HCT116 (cell line): ENCODE measurements around the gene MRPS23. TPM values are rescaled to one million over a fixed set of nuclear protein-coding genes. Genes with fewer than 3 reads are reported as not detected.

Source experiments
- ATAC-seq: fragments of 200-7000 bp; cut with Tn5 transposase; 2 replicates; pipeline ENCODE4 v1.9.1; 2020; ENCODE audit warnings: mild to moderate bottlenecking, moderate library complexity
- BruUV-seq: library from RNA; stranded (reverse); fragments of 400-500 nt; replicated peaks from 2 replicates; lab custom pipeline; 2021; lab: Mats Ljungman, UMichigan
- CTCF ChIA-PET: fragments of 300-600 bp; sonication (Branson Sonifier 250); formaldehyde crosslinking; loops from one replicate; lab custom pipeline; 2021; ENCODE audit warnings: antibody characterized with exemption; lab: Charles Lee
- POLR2A ChIA-PET: fragments of 300-600, 350-600 bp; sonication (Branson Sonifier 250); formaldehyde crosslinking; loops from one replicate; lab custom pipeline; 2021; ENCODE audit warnings: antibody characterized with exemption; lab: Charles Lee
- RAD21 ChIA-PET, 2 experiments: fragments of 300-600 bp; sonication (Branson Sonifier 250); formaldehyde crosslinking; loops; one replicate each; lab custom pipeline; 2023; ENCODE audit warnings: low total read pairs in 2 of 2; ENCODE audit not compliant: uncharacterized antibody in 2 of 2, unreplicated experiment in 2 of 2, low non-redundant PET in 1 of 2; lab: Charles Lee
- DNase-seq: peaks from one replicate; pipeline ENCODE4 v3.0.0-alpha.2; 2010; ENCODE audit warnings: low read depth, low spot score
- H2AFZ ChIP-seq: fragments of 200-600 bp; shearing (Covaris generic), sonication (generic); 2 replicates; pipeline ENCODE4 v1.6.1; 2017; ENCODE audit warnings: low read depth, mixed run types, mixed read lengths, antibody characterized with exemption, low read length; ENCODE audit not compliant: poor library complexity, severe bottlenecking
- H3K27ac ChIP-seq: 2 replicates; pipeline ENCODE4 v1.5.1; 2012; ENCODE audit warnings: low read depth, low read length
- H3K27me3 ChIP-seq: fragments of 200-600 bp; sonication (generic); 2 replicates; pipeline ENCODE4 v1.6.1; 2016; ENCODE audit warnings: mixed run types, low read length, mixed read lengths; ENCODE audit not compliant: insufficient read depth
- H3K36me3 ChIP-seq, 2 experiments: fragments of 200-500 bp in 1 of 2; fragments of 200-600 bp in 1 of 2; sonication (Bioruptor generic) in 1 of 2; sonication (generic) in 1 of 2; 2 replicates each; pipeline versions ENCODE4 v1.5.1 to v1.6.1; 2014 to 2016; ENCODE audit warnings: low read length in 2 of 2, inconsistent platforms in 1 of 2, mixed read lengths in 1 of 2, mixed run types in 1 of 2; ENCODE audit not compliant: insufficient read depth in 2 of 2, control insufficient read depth in 1 of 2
- H3K4me1 ChIP-seq, 2 experiments: fragments of 200-600 bp in 1 of 2; sonication (generic) in 1 of 2; 2 replicates each; pipeline versions ENCODE4 v1.5.1 to v1.6.1; 2012 to 2017; ENCODE audit warnings: low read length in 2 of 2, inconsistent platforms in 1 of 2, mild to moderate bottlenecking in 1 of 2, mixed read lengths in 1 of 2, mixed run types in 1 of 2, moderate library complexity in 1 of 2; ENCODE audit not compliant: insufficient read depth in 2 of 2, control insufficient read depth in 1 of 2
- H3K4me2 ChIP-seq: fragments of 200-600 bp; sonication (generic); 2 replicates; pipeline ENCODE4 v1.6.1; 2017; ENCODE audit warnings: mixed run types, low read length, mixed read lengths
- H3K4me3 ChIP-seq, 2 experiments: fragments of 200-600 bp in 1 of 2; sonication (generic) in 1 of 2; replicated peaks in 1 of 2; 2 replicates each; pipeline ENCODE4 v1.5.1; 2011 to 2016; ENCODE audit warnings: low read length in 2 of 2, control low read depth in 1 of 2, low read depth in 1 of 2, mild to moderate bottlenecking in 1 of 2, mixed read lengths in 1 of 2, mixed run types in 1 of 2
- H3K79me2 ChIP-seq: fragments of 200-600 bp; sonication (generic); 2 replicates; pipeline ENCODE4 v1.6.1; 2017; ENCODE audit warnings: mild to moderate bottlenecking, mixed run types, low read length, moderate library complexity, mixed read lengths; ENCODE audit not compliant: insufficient read depth
- H3K9ac ChIP-seq: fragments of 200-600 bp; sonication (generic); 2 replicates; pipeline ENCODE4 v1.6.1; 2016; ENCODE audit warnings: low read length, mixed read lengths
- H3K9me2 ChIP-seq: fragments of 200-600 bp; sonication (generic), shearing (Covaris generic); 2 replicates; pipeline ENCODE4 v1.6.1; 2017; ENCODE audit warnings: mixed run types, mild to moderate bottlenecking, moderate library complexity; ENCODE audit not compliant: insufficient read depth
- H3K9me3 ChIP-seq, 2 experiments: fragments of 200-500 bp in 1 of 2; fragments of 200-600 bp in 1 of 2; sonication (Bioruptor generic) in 1 of 2; sonication (generic) in 1 of 2; 2 replicates each; pipeline ENCODE4 v1.6.1; 2014 to 2017; ENCODE audit warnings: low read length in 2 of 2, mixed read lengths in 2 of 2, inconsistent platforms in 1 of 2, low read depth in 1 of 2, mild to moderate bottlenecking in 1 of 2, mixed run types in 1 of 2, moderate library complexity in 1 of 2; ENCODE audit not compliant: control insufficient read depth in 1 of 2, insufficient read depth in 1 of 2
- H4K20me1 ChIP-seq: fragments of 200-600 bp; sonication (generic), shearing (Covaris generic); 2 replicates; pipeline ENCODE4 v1.6.1; 2017; ENCODE audit warnings: mixed run types, mild to moderate bottlenecking, moderate library complexity; ENCODE audit not compliant: insufficient read depth
- JUND ChIP-seq: IDR thresholded peaks from 2 replicates; pipeline ENCODE4 v1.6.1; 2012
- MAX ChIP-seq: IDR thresholded peaks from 2 replicates; pipeline ENCODE4 v1.6.1; 2012
- POLR2A ChIP-seq: IDR thresholded peaks from 2 replicates; pipeline ENCODE4 v1.7.0; 2011; ENCODE audit warnings: borderline replicate concordance; ENCODE audit not compliant: insufficient read depth, insufficient read length; ENCODE audit errors: extremely low read depth
- RAD21 ChIP-seq: IDR thresholded peaks from 2 replicates; pipeline ENCODE4 v1.6.1; 2012; ENCODE audit warnings: low read depth, mild to moderate bottlenecking
- REST ChIP-seq: IDR thresholded peaks from 2 replicates; pipeline ENCODE4 v1.6.1; 2012; ENCODE audit warnings: low read depth
- SIN3A ChIP-seq: IDR thresholded peaks from 2 replicates; pipeline ENCODE4 v1.6.1; 2012; ENCODE audit warnings: low read depth
- SP1 ChIP-seq: IDR thresholded peaks from 2 replicates; pipeline ENCODE4 v1.6.1; 2012; ENCODE audit warnings: low read depth
- SRF ChIP-seq: IDR thresholded peaks from 2 replicates; pipeline ENCODE4 v1.6.1; 2012; ENCODE audit warnings: low read depth
- ZBTB33 ChIP-seq: IDR thresholded peaks from 2 replicates; pipeline ENCODE4 v1.6.1; 2011; ENCODE audit warnings: mild to moderate bottlenecking, low read length, moderate library complexity; ENCODE audit not compliant: insufficient replicate concordance; ENCODE audit errors: extremely low read depth
- ZFX ChIP-seq: fragments of 450-650 bp; IDR thresholded peaks from 2 replicates; pipeline ENCODE4 v1.6.1; 2017
- intact Hi-C: fragments of 100-400 bp; cut with micrococcal nuclease; formaldehyde crosslinking; loops from 2 replicates; pipeline ENCODE4 v1.10.0; 2022
- total RNA-seq: library from RNA; stranded (reverse); gene quantifications from one replicate; pipeline ENCODE4 v1.2.1, GENCODE V29; 2021; ENCODE audit not compliant: unreplicated experiment

The MRPS23 gene
- total RNA-seq, 1 experiment from 2014 or later: 109 TPM

- H4K20me1 ChIP-seq: no peaks in the 10 kb centered on the region
- peak overlapping the region; percentile 59 for H3K9ac ChIP-seq
- no peaks in the 10 kb centered on the region for H3K9me2 ChIP-seq
- intact Hi-C loops: loop anchor here (5.0 kb wide), 1 partner anchor 108 kb away; the partner anchor contains the start of gene VEZF1
- ChIA-PET CTCF (interaction anchor here (0.7 to 2.4 kb wide), 7 partner anchors 10 to 120 kb away, joined by 3 to 11 read pairs (median 4); no protein-coding TSS in a partner anchor), POLR2A (interaction anchor here (1.0 to 2.6 kb wide), 5 partner anchors 9 to 19 kb away, joined by 3 to 9 read pairs (median 5); no protein-coding TSS in a partner anchor), RAD21 (interaction anchor here (0.9 to 2.3 kb wide), 5 partner anchors 11 to 121 kb away, joined by 3 to 8 read pairs (median 4); no protein-coding TSS in a partner anchor)
- H3K4me3 ChIP-seq: peak overlapping the region in 1 of 2 experiments; percentile 26; a peak in 2 of 4 replicates
- no peaks in the 10 kb centered on the region; a peak in 1 of 4 replicates for H3K9me3 ChIP-seq
- H3K36me3 ChIP-seq: peaks cover 0 to 24% of the 10 kb centered on the region in 2 experiments; a peak in 2 of 4 replicates
- H3K4me1 ChIP-seq: peaks cover 71 to 92% of the 10 kb centered on the region in 2 experiments
- peaks cover 4% of the 10 kb centered on the region; the same call in 1 of the 2 replicates for H3K79me2 ChIP-seq
- H3K27me3 ChIP-seq: no peaks in the 10 kb centered on the region
- BruUV-seq: no TSS peak
- H3K4me2 ChIP-seq: peak overlapping the region; percentile 67
- peak overlapping the region; percentile 75 for H3K27ac ChIP-seq
- DNase-seq (no peak), ATAC-seq (peak; percentile 58)
- H2AFZ ChIP-seq: no peak overlapping the region
- TF ChIP-seq MAX (peak; percentile 29), SP1 (no peak)
- TF ChIP-seq, all 23 proteins: peak for 1
Measured at GRCh38 chr17:57879437-57880085, 29.7 kb upstream of the MRPS23 start.

- Histone ChIP-seq H2AFZ (no peak overlapping the region), H3K9me3 (no peaks in the 10 kb centered on the region; a peak in 1 of 4 replicates), H4K20me1 (no peaks in the 10 kb centered on the region), H3K9me2 (no peaks in the 10 kb centered on the region), H3K36me3 (peaks cover under 1 to 28% of the 10 kb centered on the region in 2 experiments; a peak in 3 of 4 replicates), H3K4me3 (no peak overlapping the region), H3K9ac (0 out of 2 replicates have a peak overlapping the region, but pooled peaks have one; percentile 15), H3K4me1 (peaks cover 86 to 100% of the 10 kb centered on the region in 2 experiments), H3K4me2 (peak overlapping the region; percentile 33), H3K79me2 (peaks cover 4% of the 10 kb centered on the region; the same call in 1 of the 2 replicates), H3K27ac (no peak overlapping the region; the same call in 1 of the 2 replicates), H3K27me3 (no peaks in the 10 kb centered on the region)
- POLR2A ChIA-PET: interaction anchor here (0.7 to 2.6 kb wide), 5 partner anchors 8 to 78 kb away, joined by 3 to 9 read pairs (median 5); no protein-coding TSS in a partner anchor
- CTCF ChIA-PET: interaction anchor here (0.7 to 2.3 kb wide), 6 partner anchors 13 to 258 kb away, joined by 3 to 6 read pairs (median 3); no protein-coding TSS in a partner anchor
- no peak for DNase-seq
- RAD21 ChIA-PET: interaction anchor here in 1 of 2 experiments (2.0 kb wide), 1 partner anchor 15 kb away, joined by 5 read pairs; no protein-coding TSS in a partner anchor
- no TSS peak for BruUV-seq
- intact Hi-C loops: loop anchor here (5.0 kb wide), 1 partner anchor 109 kb away; the partner anchor contains the start of gene VEZF1
- TF ChIP-seq JUND (no peak), ZFX (no peak), RAD21 (no peak), SRF (no peak), SIN3A (no peak), MAX (no peak), ZBTB33 (no peak), POLR2A (no peak), REST (no peak)
- ATAC-seq: no peak
Measured at GRCh38 chr17:57877803-57878377, 28.0 kb upstream of the MRPS23 start.
